C4-2B (cell line): ENCODE data around the gene NPFF.

Experiments used
- ZFX ChIP-seq: fragments of 450-650 bp; IDR thresholded peaks from 2 replicates; pipeline ENCODE4 v1.6.1; 2017
- TF ChIP-seq, protein P1 (sequence below): fragments of 450-650 bp; conservative IDR thresholded peaks from 2 replicates; pipeline ENCODE4 v1.5.1; 2017; ENCODE audit warnings: mild to moderate bottlenecking

DNA sequence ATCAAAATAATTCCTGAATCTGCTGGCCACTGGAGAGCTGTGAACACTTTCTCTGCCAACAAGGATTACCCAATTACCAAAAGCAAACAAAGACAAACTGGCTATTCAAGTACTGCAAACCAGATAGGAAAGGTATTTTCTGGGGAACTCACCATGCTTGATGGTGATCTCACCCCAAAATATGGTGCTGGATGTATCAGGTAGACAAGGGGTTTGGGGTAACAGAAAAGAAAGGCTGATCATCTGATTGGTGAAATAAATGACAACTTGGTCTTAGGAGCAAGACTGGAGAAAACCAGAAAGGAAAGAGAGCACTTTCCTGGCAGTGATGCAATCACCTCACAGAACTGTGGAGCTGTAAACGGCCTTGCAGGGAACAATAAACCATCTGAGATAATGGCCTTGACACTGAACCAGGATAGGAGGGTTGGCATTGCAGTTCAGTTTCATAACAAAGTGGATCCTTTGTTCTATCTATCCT lies 31.0 kb upstream of the NPFF start:
- TF ChIP-seq, protein P1, sequence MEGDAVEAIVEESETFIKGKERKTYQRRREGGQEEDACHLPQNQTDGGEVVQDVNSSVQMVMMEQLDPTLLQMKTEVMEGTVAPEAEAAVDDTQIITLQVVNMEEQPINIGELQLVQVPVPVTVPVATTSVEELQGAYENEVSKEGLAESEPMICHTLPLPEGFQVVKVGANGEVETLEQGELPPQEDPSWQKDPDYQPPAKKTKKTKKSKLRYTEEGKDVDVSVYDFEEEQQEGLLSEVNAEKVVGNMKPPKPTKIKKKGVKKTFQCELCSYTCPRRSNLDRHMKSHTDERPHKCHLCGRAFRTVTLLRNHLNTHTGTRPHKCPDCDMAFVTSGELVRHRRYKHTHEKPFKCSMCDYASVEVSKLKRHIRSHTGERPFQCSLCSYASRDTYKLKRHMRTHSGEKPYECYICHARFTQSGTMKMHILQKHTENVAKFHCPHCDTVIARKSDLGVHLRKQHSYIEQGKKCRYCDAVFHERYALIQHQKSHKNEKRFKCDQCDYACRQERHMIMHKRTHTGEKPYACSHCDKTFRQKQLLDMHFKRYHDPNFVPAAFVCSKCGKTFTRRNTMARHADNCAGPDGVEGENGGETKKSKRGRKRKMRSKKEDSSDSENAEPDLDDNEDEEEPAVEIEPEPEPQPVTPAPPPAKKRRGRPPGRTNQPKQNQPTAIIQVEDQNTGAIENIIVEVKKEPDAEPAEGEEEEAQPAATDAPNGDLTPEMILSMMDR, result no peak
- TF ChIP-seq ZFX, result no peak
